Renal pelvis (tissue), 12 donors: Measurements from ENCODE around the gene ALKBH3. TPM values are rescaled to one million over a fixed set of nuclear protein-coding genes. Genes with fewer than 3 reads are reported as not detected.

Experiments
- DNase-seq: peaks from one replicate; pipeline ENCODE4 v3.0.0-alpha.2; 2013
- long read RNA-seq, 16 experiments: transcript quantifications; one replicate each; lab custom pipeline, GENCODE V29; 2026
- polyA plus RNA-seq, 3 donors: library from polyadenylated mRNA; unstranded; fragments of 120-200 nt; gene quantifications; one replicate each; pipeline ENCODE4 v1.2.1, GENCODE V29; 2013; ENCODE audit not compliant: insufficient read length in 3 of 3

Gene ALKBH3
- 10 to 100 TPM; 26.5 to 34.5 (median 32.5) TPM for polyA plus RNA-seq
- long read RNA-seq, donor 1, partial matches to known transcripts, result 0 of 4 reads
- long read RNA-seq, donor 1, other reads (novel, unspliced or antisense), result 0 of 4 reads
- long read RNA-seq, donor 2, transcript ALKBH3-201 (10 exons, 1,474 nt), result major isoform, 5 of 6 reads
- long read RNA-seq, donor 2, partial matches to known transcripts, result 0 of 6 reads
- long read RNA-seq, donor 2, other reads (novel, unspliced or antisense), result 0 of 6 reads
- long read RNA-seq, donor 3, transcript ALKBH3-201 (10 exons, 1,474 nt), result major isoform, 7 of 8 reads
- long read RNA-seq, donor 3, partial matches to known transcripts, result 0 of 8 reads
- long read RNA-seq, donor 3, other reads (novel, unspliced or antisense), result 0 of 8 reads
- long read RNA-seq, donor 4, transcript ALKBH3-201 (10 exons, 1,474 nt), result major isoform, 8 of 8 reads
- long read RNA-seq, donor 4, partial matches to known transcripts, result 0 of 8 reads
- long read RNA-seq, donor 4, other reads (novel, unspliced or antisense), result 0 of 8 reads
- long read RNA-seq, donor 5, partial matches to known transcripts, result 0 of 2 reads
- long read RNA-seq, donor 5, other reads (novel, unspliced or antisense), result 0 of 2 reads
- long read RNA-seq, donor 6, partial matches to known transcripts, result 6 of 11 reads
- long read RNA-seq, donor 6, other reads (novel, unspliced or antisense), result 0 of 11 reads
- long read RNA-seq, donor 7, partial matches to known transcripts, result 0 of 3 reads
- long read RNA-seq, donor 7, other reads (novel, unspliced or antisense), result 0 of 3 reads
- long read RNA-seq, donor 8, transcript ALKBH3-201 (10 exons, 1,474 nt), result major isoform, 7 of 7 reads
- long read RNA-seq, donor 8, partial matches to known transcripts, result 0 of 7 reads
- long read RNA-seq, donor 8, other reads (novel, unspliced or antisense), result 0 of 7 reads
- long read RNA-seq, donor 9, transcript ALKBH3-201 (10 exons, 1,474 nt), result major isoform, 5 of 5 reads
- long read RNA-seq, donor 9, partial matches to known transcripts, result 0 of 5 reads
- long read RNA-seq, donor 9, other reads (novel, unspliced or antisense), result 0 of 5 reads
- long read RNA-seq, donor 10, partial matches to known transcripts, result 5 of 11 reads
- long read RNA-seq, donor 10, other reads (novel, unspliced or antisense), result 0 of 11 reads
- long read RNA-seq, donor 11, partial matches to known transcripts, result 0 of 2 reads
- long read RNA-seq, donor 11, other reads (novel, unspliced or antisense), result 0 of 2 reads
- long read RNA-seq, donor 12, transcript ALKBH3-201 (10 exons, 1,474 nt), result major isoform, 11 of 11 reads
- long read RNA-seq, donor 12, partial matches to known transcripts, result 0 of 11 reads
- long read RNA-seq, donor 12, other reads (novel, unspliced or antisense), result 0 of 11 reads
- long read RNA-seq, donor 13, result 0 reads
- long read RNA-seq, donor 14, result 0 reads
- long read RNA-seq, donor 15, partial matches to known transcripts, result 0 of 7 reads
- long read RNA-seq, donor 15, other reads (novel, unspliced or antisense), result 0 of 7 reads
- long read RNA-seq, donor 16, partial matches to known transcripts, result 0 of 4 reads
- long read RNA-seq, donor 16, other reads (novel, unspliced or antisense), result 0 of 4 reads

DNA sequence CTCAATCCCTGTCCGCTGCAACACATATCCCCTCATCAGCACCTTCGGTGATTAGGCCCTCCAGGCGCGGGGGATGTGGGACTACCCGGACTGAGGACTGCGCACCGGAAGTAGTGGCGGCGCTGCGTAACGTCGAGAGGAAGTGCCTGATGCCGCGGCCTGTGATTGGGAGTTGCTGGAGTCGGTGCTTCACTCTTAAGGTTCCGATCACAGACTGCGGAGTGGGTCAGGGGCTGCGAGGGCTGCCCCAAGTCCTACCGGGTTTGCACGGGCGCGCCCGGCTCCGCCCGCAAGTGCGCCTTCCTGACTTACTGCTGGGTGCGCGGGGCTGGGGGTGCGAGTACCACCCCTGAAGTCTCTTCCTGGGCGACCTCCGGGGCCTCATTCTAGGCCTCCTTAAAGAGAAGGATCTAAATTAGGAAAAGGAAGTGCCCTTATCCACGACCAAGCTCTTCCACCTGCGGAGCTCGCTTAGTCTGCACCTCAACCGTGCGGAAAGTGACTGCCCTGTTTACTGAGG is at the start of gene ALKBH3:
ALKBH3 (plus strand) TSS at position 192 of the 520 bp plus-strand sequence. CDS start 1,822 bp downstream, outside the sequence.
- DNase-seq, result peak; percentile 93

GRCh38 chr11:43830928-43831440 is 49.6 kb upstream of the ALKBH3 start:
- DNase-seq, result no peak

DNA sequence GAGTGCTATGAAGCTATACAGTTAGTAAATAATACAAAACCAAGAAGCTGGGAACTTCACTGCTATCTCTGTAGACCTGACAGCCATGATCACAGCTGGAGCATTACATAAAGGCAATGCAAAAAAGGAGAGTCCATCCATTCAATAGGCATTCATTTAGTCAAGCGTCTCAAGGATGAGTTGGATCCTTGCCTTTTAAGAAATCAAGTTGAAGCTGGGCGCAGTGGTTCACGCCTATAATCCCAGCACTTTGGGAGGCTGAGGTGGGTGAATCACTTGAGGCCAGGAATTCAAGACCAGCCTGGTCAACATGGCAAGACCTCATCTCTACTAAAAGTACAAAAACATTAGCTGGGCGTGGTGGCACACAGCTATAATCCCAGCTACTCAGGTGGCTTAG is 48.1 kb upstream of the ALKBH3 start:
- no peak for DNase-seq

DNA sequence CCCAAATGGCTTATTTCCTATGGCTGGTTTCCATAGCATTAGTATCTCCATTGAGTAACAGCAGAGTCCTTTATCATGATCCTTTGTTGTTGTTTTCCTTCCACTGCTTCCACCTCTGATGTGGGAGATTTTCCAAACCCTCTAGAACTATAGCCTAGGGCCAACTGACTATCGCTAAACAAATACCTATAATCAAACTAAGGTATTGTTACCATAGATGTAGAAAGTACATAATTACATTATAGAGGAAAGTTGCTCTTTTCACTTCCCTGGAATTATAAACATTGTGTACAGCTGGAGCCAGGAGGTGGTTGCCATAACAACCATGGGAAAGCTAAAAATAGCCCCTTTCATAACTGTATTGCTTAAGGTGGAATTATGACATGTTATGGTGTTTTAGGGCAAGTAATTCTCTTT is 47.0 kb upstream of the ALKBH3 start:
- DNase-seq, result peak; percentile 10

GRCh38 chr11:43834286-43834685 is 46.3 kb upstream of the ALKBH3 start:
- DNase-seq, result no peak

GRCh38 chr11:43835104-43835503 is 45.5 kb upstream of the ALKBH3 start:
- peak; percentile 36 for DNase-seq

- DNase-seq, result no peak
These were observed 42.8 kb upstream of the ALKBH3 start for GRCh38 chr11:43837879-43838278.

DNA sequence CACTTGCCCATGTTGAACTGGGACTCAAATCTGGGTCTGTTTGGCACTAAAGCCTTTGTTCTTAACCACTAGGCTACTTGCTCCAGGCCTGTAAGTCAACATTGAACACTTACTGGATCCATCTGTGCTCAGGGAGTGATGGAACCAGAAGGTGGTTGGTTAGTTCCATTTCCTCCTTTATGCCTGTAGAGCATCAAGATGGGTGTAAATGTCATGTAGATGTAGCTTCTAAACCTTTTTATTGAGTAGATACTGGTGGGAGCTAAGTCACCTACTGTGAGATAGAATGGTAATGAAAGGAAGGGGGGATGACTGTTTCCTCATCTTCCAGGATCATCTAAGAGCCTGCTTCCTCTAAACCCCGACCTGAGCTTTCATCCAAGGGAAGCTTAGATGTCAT is 38.6 kb upstream of the ALKBH3 start:
- DNase-seq, result no peak

DNA sequence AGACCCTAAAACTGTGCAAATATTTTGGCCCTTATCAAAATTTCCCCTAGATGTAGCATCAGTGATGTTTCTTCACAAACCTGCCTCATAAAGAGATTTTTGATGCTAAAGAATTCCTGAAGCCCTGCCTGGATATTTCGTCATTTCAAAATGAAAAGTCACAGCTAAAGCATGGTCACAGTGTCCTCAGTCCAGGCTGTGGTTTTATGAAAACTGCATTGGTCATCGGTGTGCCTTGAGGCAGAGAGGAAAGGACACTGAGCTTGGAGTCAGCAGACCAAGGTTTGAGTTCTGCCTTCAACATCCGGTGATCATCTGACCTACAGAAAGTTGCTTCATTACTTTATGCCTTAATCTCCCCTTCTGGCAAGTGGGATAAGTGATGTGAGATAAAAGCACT is 34.8 kb upstream of the ALKBH3 start:
- no peak for DNase-seq

GRCh38 chr11:43852057-43852636 is 28.5 kb upstream of the ALKBH3 start:
- DNase-seq, result peak; percentile 55

DNA sequence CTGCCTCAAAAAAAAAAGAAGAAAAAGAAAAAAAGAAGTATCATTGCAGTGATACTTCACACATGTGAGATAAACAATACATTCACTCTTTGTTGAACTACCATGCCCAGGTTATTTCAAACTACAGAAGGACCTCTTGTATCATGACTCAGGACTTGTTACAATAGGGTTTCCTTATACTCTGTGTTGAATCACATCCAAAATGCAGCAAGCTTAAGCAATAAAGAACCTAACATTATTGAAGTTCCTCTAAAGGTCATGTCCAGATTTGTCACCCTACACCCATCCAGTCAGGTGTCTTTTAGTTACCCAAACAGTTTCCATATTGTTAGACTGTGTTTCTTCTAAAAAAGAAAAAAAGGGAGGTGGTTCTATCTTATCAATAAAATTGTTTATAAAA is 26.9 kb upstream of the ALKBH3 start:
- no peak for DNase-seq

GRCh38 chr11:43856993-43857392 is 23.6 kb upstream of the ALKBH3 start:
- no peak for DNase-seq

DNA sequence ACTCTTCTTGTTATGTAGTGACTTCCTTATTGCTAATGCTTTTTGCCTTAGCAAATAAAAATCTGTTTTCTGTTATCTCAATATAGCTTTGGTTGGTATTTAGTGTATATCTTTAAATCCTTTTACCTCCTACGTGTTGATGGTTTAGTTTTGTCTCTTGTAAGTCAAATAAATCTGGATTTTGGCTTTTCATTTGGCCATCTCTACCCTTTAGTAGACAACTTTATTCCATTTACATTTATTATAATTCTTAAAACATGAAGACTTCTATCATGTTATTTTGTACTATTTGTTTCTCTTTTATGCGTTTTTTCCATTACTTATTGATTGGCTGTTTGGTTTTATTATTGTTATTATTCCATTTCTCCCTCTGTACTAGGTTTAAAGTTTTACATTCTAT is 19.5 kb upstream of the ALKBH3 start:
- no peak for DNase-seq

DNA sequence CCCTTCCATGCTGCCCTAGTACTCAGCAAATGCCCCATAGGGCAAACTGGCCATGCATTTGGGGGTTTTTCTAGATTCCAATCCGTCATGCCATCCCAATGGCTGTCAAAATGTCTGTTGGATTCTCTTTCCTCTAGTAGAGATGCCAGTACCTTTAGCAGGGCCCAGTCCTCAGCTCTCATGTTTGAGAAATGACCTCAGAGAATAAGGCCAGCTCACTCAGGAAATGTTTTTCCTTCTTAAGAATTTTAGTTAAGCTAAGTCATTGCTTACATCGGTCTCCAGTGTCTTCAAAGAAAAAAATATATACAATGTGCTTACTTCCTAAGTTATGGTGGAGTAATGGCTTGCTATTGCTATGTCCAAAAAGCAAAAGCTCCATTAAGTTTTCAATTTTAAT is 14.1 kb upstream of the ALKBH3 start:
- no peak for DNase-seq

DNA sequence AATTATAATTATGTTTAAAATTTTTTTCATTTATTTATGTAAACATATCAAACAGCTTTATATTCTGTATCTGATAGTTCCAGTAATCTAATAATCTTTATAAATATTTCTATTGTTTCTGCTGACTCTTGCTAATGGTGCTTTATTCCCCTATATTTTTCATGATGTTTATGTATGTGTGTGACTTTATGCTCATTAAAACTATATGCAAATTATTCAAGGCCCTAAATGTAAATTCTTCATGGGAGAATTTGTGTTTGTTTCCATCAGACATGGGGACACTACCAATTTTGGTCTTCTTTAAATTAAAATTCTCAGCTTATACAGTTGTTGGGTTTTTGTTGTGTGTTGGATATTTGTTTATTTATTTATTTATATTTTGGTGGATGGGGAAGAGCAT is 13.7 kb upstream of the ALKBH3 start:
- no peak for DNase-seq

- DNase-seq, result no peak
These were observed 11.6 kb upstream of the ALKBH3 start for GRCh38 chr11:43868852-43869567.

GRCh38 chr11:43871051-43871450 is 9.6 kb upstream of the ALKBH3 start:
- no peak for DNase-seq

GRCh38 chr11:43872995-43873394 is 7.6 kb upstream of the ALKBH3 start:
- no peak for DNase-seq

- DNase-seq, result no peak
These were observed 6.6 kb upstream of the ALKBH3 start for GRCh38 chr11:43874078-43874477.

- no peak for DNase-seq
These were observed 5.9 kb upstream of the ALKBH3 start for GRCh38 chr11:43874738-43875137.
